HEK293 (cell line): ENCODE data around the gene SAMD4B.

Experiments
- ATF2 ChIP-seq: fragments of 450-650 bp; formaldehyde crosslinking; IDR thresholded peaks from 2 replicates; pipeline ENCODE4 v1.5.1; 2016; ENCODE audit warnings: missing biosample characterization, missing genetic modification characterization, low read depth
- FEZF1 ChIP-seq: fragments of 450-650 bp; formaldehyde crosslinking; IDR thresholded peaks from 2 replicates; pipeline ENCODE4 v1.5.1; 2016; ENCODE audit warnings: missing biosample characterization, missing genetic modification characterization
- HOXD13 ChIP-seq: sonication (generic); formaldehyde crosslinking; IDR thresholded peaks from 2 replicates; pipeline ENCODE4 v1.8.0; 2022; ENCODE audit warnings: missing genetic modification reagents, borderline replicate concordance
- IKZF3 ChIP-seq: fragments of 450-650 bp; IDR thresholded peaks from 2 replicates; pipeline ENCODE4 v1.5.0; 2018; ENCODE audit warnings: missing biosample characterization, mild to moderate bottlenecking, missing genetic modification characterization, moderate library complexity
- PATZ1 ChIP-seq: fragments of 450-650 bp; formaldehyde crosslinking; IDR thresholded peaks from 2 replicates; pipeline ENCODE4 v1.5.1; 2016; ENCODE audit warnings: missing biosample characterization, missing genetic modification characterization
- PRDM4 ChIP-seq: fragments of 450-650 bp; formaldehyde crosslinking; IDR thresholded peaks from 2 replicates; pipeline ENCODE4 v1.5.1; 2017; ENCODE audit warnings: missing biosample characterization, missing genetic modification characterization
- PRDM6 ChIP-seq: fragments of 450-650 bp; formaldehyde crosslinking; IDR thresholded peaks from 2 replicates; pipeline ENCODE4 v1.5.1; 2017; ENCODE audit warnings: missing biosample characterization, missing genetic modification characterization
- SETDB1 ChIP-seq: IDR thresholded peaks from one replicate; pipeline ENCODE4 v1.6.1; 2017; ENCODE audit warnings: mild to moderate bottlenecking, low read length, moderate library complexity, mixed read lengths; ENCODE audit not compliant: insufficient read length
- SP2 ChIP-seq: fragments of 450-650 bp; formaldehyde crosslinking; IDR thresholded peaks from 2 replicates; pipeline ENCODE4 v1.5.1; 2016; ENCODE audit warnings: missing biosample characterization, missing genetic modification characterization
- TCF7L2 ChIP-seq: IDR thresholded peaks from 2 replicates; pipeline ENCODE4 v1.6.1; 2011; ENCODE audit warnings: low read depth, mild to moderate bottlenecking, inconsistent platforms, low read length, moderate library complexity, borderline replicate concordance
- TSHZ1 ChIP-seq: fragments of 450-650 bp; formaldehyde crosslinking; IDR thresholded peaks from 2 replicates; pipeline ENCODE4 v1.5.1; 2016; ENCODE audit warnings: missing biosample characterization, missing genetic modification characterization, borderline replicate concordance
- YY2 ChIP-seq: fragments of 450-650 bp; formaldehyde crosslinking; IDR thresholded peaks from 2 replicates; pipeline ENCODE4 v1.5.1; 2016; ENCODE audit warnings: missing biosample characterization, missing genetic modification characterization
- ZBTB10 ChIP-seq: fragments of 450-650 bp; formaldehyde crosslinking; IDR thresholded peaks from 2 replicates; pipeline ENCODE4 v1.5.1; 2016; ENCODE audit warnings: missing biosample characterization, missing genetic modification characterization
- ZBTB21 ChIP-seq: fragments of 450-650 bp; formaldehyde crosslinking; IDR thresholded peaks from 2 replicates; pipeline ENCODE4 v1.5.1; 2017; ENCODE audit warnings: missing biosample characterization, missing genetic modification characterization
- ZBTB7A ChIP-seq: fragments of 450-650 bp; formaldehyde crosslinking; IDR thresholded peaks from 2 replicates; pipeline ENCODE4 v1.5.1; 2016; ENCODE audit warnings: low read depth, missing biosample characterization, missing genetic modification characterization
- ZEB2 ChIP-seq: fragments of 450-650 bp; formaldehyde crosslinking; IDR thresholded peaks from 2 replicates; pipeline ENCODE4 v1.5.1; 2016; ENCODE audit warnings: missing biosample characterization, missing genetic modification characterization
- ZFP41 ChIP-seq: fragments of 450-650 bp; formaldehyde crosslinking; IDR thresholded peaks from 2 replicates; pipeline ENCODE4 v1.5.1; 2016; ENCODE audit warnings: missing biosample characterization, missing genetic modification characterization, borderline replicate concordance
- ZNF112 ChIP-seq: fragments of 450-650 bp; formaldehyde crosslinking; IDR thresholded peaks from 2 replicates; pipeline ENCODE4 v1.5.0; 2017; ENCODE audit warnings: missing biosample characterization, missing genetic modification characterization
- ZNF146 ChIP-seq: fragments of 450-650 bp; formaldehyde crosslinking; IDR thresholded peaks from 2 replicates; pipeline ENCODE4 v1.5.1; 2016; ENCODE audit warnings: missing biosample characterization, missing genetic modification characterization
- ZNF155 ChIP-seq: fragments of 450-650 bp; formaldehyde crosslinking; IDR thresholded peaks from 2 replicates; pipeline ENCODE4 v1.5.1; 2016; ENCODE audit warnings: missing biosample characterization, missing genetic modification characterization
- ZNF184 ChIP-seq: fragments of 450-650 bp; IDR thresholded peaks from 2 replicates; pipeline ENCODE4 v1.5.1; 2018; ENCODE audit warnings: missing biosample characterization, mild to moderate bottlenecking, missing genetic modification characterization
- ZNF214 ChIP-seq: fragments of 450-650 bp; formaldehyde crosslinking; IDR thresholded peaks from 2 replicates; pipeline ENCODE4 v1.5.1; 2017; ENCODE audit warnings: missing biosample characterization, mild to moderate bottlenecking, missing genetic modification characterization, borderline replicate concordance
- ZNF311 ChIP-seq: fragments of 450-650 bp; formaldehyde crosslinking; IDR thresholded peaks from 2 replicates; pipeline ENCODE4 v1.5.1; 2017; ENCODE audit warnings: missing biosample characterization, missing genetic modification characterization, borderline replicate concordance
- ZNF324 ChIP-seq: fragments of 450-650 bp; formaldehyde crosslinking; IDR thresholded peaks from 2 replicates; pipeline ENCODE4 v1.5.1; 2016; ENCODE audit warnings: missing biosample characterization, missing genetic modification characterization
- ZNF626 ChIP-seq: fragments of 450-650 bp; sonication (Bioruptor Pico); formaldehyde crosslinking; IDR thresholded peaks from 2 replicates; pipeline ENCODE4 v1.5.1; 2018; ENCODE audit warnings: missing biosample characterization, missing genetic modification characterization, inconsistent platforms
- ZSCAN23 ChIP-seq: fragments of 450-650 bp; formaldehyde crosslinking; IDR thresholded peaks from 2 replicates; pipeline ENCODE4 v1.5.1; 2016; ENCODE audit warnings: missing biosample characterization, missing genetic modification characterization

SAMD4B gene

GRCh38 chr19:39308531-39309304 lies 33.5 kb upstream of the SAMD4B start (continued):
- TF ChIP-seq PATZ1 (tag by site-specific recombination) (no peak), ZNF184 (no peak), ZFP41 (no peak), ZBTB10 (no peak), ZEB2 (no peak), YY2 (tag by site-specific recombination) (no peak), ZNF155 (tag by site-specific recombination) (no peak), ZNF324 (tag by site-specific recombination) (no peak), SP2 (tag by site-specific recombination) (peak; percentile 67), PRDM4 (tag by site-specific recombination) (no peak), ZSCAN23 (tag by site-specific recombination) (no peak), TSHZ1 (tag by site-specific recombination) (no peak), HOXD13 (CRISPR knock-in tag) (no peak), ZBTB7A (tag by site-specific recombination) (no peak), ATF2 (no peak), PRDM6 (tag by site-specific recombination) (no peak), IKZF3 (tag by site-specific recombination) (no peak), SETDB1 (no peak), ZNF146 (tag by site-specific recombination) (no peak), TCF7L2 (no peak), ZBTB21 (no peak), FEZF1 (no peak), ZNF311 (tag by site-specific recombination) (no peak), ZNF626 (no peak), ZNF112 (no peak), ZNF214 (no peak)
